Femur (tissue), 1 donor: ENCODE measurements around the gene EGFLAM.

Experiments used
- DNase-seq: peaks from one replicate; pipeline ENCODE4 v3.0.0-alpha.2; 2017

Gene EGFLAM

DNA sequence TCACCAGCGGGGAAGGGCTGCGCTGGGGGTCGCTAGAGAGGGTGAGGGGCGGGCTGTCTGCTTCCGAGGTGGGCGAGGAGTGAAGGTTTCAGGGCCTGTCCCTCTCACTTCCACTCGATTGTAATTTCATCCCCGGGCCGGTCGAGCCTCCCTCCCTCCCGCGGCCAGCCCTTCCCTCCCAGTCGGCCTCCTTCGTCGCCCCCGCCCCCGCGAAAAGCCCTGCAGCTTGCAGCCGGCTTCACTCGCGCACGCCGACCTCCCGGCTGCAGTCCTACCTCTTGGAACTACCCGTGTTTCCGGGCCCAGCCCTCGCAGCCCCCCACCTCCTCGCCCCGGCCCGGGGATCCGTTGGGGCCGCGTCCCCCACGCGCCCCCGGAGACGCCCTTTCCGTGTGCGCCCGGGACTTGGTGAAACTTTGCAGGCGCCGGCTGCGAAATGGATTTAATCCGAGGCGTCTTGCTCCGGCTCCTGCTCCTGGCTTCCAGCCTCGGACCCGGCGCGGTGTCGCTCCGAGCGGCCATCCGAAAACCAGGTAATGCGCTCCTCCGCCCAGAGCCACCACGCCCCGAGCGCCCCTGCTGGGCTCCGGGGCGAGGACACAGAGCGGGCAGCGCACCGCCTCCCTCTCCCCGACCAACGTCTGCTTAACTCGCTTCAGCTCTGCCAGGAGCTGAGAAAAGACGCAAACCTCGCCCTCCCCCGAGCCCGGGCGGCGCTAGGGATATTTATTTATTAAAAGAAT, at the start of gene EGFLAM:
TSS of gene EGFLAM (plus strand) at position 241 of the 743 bp plus-strand sequence. CDS start at position 437, 196 bp downstream.
- DNase-seq = peak; percentile 53

DNA sequence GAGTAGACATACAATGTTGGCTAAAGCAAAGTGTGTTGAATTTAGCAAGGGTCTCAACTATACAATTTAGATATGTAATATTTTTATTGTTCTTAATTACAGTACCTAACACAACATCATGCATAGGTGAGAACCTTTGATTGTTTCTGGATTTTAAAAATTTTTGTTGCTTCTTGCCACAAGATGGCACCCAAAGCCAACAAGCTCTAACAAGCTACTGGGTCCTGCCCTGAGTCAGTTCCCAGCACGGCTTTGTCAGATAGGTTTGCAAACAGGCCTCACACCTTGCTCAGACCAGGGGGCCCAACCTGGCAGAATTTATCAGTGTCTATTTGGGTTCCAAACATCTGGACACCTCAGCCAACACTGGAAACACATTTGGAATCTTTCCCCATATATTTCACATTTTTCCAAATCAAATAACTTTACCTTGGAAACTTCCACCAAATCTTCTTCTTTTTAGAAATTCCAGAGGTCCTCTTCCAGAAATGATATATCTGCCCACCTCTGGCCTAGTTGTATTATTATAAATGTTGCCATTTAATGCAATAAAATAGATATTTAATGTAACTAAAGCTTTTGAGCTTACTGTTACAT, 49.5 kb upstream of the EGFLAM start:
- no peak for DNase-seq

DNA sequence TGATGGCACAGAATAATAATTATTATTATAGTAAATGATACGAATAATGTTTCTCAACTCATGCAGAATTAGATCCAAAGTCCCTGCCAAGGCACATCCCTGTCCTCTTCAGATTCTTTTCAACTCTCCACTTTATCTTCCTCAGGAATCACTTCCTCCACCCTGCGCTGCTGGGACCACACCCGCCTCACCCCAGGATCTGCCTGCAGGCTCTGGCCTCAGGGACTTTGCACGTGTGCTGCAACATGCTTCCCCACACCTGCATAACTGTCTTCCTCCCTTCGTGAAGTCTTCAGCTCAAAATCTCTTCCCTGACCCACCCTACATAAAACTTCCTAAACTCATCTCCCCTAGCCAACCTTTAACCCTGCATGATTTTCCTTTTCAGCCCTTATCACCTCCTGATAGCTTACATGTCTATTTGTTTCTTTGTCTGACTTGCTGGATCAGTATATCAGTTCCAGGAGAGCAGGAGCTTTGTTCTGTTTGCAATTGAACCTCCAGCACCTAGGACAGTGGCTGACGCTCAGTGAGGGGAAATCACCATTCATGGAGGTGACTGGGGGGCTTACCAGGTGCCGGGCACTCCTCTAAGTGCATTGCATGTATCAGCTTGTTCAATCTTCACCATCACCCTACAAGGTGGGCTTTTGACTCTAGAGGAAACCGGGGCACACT, 47.5 kb upstream of the EGFLAM start:
- DNase-seq = no peak

DNA sequence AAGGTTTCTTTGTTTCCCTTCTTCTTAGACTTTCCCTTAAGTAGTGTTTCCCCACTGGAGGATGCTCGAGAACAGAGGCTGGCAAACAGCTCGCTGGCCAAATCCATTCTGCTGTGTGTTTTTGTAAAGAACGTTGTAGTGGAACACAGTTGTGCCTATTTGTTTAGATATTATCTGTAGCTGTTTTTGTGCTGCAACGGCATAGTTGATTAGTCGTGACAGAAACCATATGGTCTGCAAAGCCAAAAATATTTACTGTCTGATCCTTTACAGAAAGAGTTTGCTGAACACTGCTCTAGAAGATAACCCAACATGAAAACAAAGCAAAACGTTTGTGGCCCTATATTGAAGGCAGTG, 47.0 kb upstream of the EGFLAM start:
- no peak for DNase-seq

DNA sequence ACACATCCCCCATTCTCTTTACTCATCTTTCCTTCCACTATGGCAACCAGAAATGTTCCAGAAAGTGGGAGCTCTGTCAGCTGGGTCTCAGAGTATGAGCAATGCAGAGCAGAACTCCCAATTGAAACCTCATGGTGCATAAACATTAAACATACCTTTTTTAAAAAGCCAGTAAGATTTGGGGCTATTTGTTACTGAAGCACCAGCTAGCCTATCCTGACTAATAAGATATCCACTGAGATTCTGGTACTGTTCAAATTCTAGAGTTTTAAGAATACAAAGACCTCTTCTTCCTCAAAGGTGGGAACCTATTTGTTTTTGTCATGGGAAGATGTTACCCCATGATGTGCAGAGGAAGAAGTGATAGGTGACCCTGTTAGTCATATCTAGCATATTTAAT, 46.1 kb upstream of the EGFLAM start:
- DNase-seq = no peak

DNA sequence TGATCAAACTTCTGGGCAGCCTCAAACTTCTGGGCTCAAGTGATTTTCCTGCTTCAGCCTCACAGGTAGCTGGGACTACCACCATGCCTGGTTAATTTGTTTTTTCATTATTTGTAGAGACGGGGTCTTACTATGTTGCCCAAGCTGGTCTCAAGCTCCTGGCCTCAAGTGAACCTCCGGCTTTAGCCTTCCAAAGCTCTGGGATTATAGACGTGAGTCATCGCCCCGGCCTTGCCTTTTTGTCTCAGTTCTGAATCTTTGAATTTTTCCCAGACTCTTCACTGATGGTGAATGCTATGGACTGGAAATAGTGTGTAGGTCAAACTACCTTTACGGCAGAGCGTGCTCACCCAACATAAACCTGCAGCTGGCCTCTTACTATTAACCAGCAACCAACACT, 32.3 kb upstream of the EGFLAM start:
- DNase-seq = no peak

DNA sequence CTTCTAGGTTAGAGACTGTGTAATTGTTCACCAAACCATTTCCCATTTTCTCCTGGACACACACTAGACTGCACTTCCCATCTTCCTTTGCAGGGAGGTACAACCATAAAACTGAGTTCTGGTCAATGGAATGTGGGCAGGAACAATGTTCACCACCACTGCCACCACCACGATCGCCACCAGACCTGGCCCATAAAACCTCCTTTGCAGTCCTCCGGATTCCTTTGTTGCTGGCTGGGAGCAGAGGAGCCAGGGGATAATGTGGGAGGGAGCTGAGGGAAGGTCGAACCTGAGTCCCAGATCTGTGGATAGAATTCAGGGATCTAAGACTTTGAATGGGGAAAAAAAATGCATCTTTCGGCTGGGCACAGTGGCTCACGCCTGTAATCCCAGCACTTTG, 29.4 kb upstream of the EGFLAM start:
- no peak for DNase-seq

DNA sequence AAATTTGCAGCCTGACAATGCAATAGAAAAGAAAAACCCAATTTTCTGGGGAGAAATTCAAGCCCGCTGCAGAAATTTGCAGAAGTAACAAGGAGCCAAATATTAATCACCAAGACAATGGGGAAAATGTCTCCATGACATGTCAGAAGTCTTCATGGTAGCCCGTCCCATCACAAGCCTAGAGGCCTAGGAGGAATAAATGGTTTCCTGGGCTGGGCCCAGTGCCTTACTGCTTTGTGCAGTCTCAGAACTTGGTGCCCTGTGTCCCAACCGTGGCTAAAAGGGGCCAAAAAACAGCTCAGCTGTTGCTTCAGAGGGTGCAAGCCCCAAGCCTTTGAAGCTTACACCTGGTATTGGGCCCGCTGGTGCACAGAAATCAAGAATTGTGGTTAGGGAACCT, 23.6 kb upstream of the EGFLAM start:
- no peak for DNase-seq

DNA sequence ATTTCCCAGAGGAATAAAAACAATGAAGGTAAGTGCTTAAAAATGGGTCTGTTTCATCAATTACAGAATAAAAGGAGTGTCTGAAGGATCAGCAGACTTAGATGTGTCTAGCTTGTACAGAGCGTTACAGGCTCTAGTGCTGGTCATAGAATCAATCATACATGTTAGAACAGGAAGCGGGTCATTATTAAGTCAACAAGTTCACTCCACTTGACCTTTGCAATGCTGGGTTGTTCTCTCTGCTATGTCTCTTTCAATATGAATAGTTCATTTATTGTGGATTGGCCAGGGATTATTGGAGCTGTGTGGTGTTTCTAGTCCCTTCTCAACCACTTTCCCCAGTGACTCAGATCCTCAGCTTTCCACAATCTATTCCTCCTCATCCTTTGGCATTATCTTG, 20.7 kb upstream of the EGFLAM start:
- no peak for DNase-seq

DNA sequence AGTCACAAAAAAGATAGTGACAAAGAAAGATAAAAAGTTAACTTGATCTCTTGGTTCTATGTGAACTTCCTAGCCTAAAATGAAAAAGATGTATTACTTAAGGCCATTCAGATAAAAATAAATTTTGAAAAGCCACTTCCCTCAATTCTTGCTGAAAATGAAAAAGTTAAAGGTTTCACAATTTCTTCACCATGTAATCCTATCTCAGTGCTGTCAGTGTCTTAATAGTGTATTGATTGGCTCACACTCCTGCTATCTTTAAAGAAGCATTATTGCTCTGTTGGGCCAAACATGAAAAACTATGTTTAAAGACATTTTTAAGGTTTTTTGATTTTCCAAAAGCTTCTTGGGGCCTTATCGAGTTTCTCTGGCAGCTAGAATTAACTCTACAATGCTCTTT, 18.1 kb upstream of the EGFLAM start:
- no peak for DNase-seq

DNA sequence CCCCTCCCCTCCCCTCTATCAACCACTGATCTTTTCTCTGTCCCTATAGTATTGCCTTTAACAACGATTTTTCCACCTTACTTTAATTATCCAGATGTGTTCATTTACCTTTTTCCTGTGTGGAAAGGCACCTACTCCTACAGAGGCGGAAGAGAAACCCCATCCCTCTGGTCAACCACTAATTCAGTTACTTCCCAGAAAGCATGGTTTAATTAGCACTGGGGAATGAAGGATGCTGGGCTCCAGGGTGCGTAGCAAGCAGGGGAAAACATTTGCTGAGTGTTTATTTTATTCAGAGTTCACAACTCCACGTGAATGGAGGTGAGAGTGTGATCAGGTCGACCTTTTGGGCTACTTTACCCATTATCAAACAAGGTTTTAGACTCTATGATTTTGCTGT, 16.7 kb upstream of the EGFLAM start:
- DNase-seq = no peak

DNA sequence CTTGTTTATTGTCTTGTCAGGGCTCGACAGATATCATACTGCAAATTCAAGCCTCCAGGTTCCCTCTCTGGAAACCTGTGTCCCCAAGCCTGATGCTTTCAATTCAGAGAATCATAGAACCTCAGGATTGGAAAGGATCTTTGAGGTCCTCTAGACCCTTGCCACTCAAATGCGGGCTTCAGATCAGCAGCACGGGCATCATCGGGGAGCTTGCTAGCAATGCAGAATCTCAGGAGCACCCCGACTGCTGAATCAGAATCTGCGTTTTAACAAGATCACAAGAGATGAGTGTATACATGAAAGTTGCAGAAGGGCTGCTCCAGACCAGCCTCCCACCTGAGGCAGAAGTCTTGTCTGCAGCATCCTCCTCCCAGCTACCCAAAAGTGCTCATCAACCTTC, 13.1 kb upstream of the EGFLAM start:
- no peak for DNase-seq

DNA sequence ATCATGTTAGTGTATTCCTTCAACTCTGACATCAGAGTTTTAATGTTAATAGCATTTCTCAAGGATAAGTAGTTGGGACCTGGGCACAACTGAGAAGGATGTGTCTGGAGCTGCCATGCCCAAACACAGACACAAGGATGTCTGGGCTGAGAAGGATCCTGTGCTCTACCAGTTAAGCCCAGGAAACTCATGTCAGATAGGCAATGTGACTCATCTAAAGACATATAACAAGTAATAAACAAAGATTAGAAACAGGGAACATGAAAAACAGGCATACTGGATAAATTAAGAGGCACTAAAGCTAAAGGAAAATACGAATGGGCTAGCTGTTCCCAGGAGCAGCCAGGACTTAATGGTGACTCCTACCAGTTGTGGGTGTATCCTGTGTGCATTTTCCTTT, 9.1 kb upstream of the EGFLAM start:
- no peak for DNase-seq

DNA sequence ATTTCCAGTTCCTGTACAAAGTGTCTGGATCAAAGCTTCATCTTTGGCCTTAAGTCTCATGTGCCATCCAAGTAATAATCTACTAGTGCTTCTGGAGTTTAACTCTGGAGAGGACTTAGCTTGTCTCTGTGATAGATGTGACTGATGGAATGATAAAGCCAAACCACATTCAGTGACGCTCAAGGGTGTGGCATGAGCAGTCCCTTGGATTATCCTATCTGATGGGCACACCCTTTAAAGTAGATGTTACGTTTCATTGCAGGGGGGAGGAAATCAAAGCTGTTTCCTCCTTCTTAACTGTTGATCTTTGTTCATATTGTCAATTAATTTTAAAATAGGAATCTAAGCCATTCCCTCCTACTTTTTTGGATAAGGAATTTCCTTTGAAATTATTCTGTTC, 8.5 kb upstream of the EGFLAM start:
- DNase-seq = no peak

DNA sequence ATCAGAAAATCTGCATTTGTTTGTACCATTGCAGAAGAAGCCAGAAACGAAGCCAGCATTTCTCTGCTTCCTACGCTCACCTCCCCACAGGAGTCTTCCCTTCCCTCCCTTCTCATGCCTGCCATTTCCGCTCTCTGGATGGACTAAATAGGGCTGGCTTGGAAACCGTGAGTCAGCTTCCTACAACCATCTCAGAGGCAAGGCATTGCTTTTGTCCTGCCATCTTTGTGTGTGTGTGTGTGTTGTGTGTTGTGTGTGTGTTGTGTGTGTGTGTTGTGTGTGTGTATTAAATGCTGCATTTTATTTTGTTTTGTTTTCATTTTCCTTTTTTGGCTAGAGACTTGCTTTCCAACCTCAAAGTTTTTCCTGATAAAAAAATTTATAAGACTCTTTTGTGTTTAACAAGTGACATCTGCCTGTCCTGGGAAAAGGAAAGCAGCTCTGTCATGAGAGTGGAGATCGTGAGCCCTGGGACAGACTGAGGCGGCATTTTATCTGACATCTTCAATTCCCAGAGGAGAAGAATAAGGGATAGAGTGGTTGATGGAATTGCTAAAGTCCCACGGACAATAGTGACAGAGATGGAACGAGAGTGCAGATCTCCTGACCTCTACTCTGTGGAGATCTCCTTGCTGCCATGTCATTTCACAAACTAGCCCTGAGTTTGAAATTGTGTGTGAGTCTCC, 7.5 kb upstream of the EGFLAM start:
- DNase-seq = no peak

DNA sequence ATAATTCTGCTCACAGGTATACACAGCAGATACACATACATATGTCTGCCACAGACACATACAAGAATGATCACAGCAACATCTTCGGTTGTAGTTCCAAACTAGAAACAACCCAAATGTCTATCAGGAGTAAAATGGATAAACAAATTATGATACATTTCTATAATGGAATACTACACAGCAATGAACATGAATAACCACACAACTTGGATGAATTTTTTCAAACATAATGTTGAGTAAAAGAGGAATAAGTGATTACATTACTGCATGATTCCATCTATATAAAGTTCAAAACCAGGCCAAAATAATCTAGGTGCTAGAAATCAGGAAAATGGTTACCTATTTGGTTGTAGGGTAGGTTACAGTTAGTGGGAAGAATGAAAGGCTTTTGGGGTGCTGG, 4.6 kb upstream of the EGFLAM start:
- DNase-seq = no peak

DNA sequence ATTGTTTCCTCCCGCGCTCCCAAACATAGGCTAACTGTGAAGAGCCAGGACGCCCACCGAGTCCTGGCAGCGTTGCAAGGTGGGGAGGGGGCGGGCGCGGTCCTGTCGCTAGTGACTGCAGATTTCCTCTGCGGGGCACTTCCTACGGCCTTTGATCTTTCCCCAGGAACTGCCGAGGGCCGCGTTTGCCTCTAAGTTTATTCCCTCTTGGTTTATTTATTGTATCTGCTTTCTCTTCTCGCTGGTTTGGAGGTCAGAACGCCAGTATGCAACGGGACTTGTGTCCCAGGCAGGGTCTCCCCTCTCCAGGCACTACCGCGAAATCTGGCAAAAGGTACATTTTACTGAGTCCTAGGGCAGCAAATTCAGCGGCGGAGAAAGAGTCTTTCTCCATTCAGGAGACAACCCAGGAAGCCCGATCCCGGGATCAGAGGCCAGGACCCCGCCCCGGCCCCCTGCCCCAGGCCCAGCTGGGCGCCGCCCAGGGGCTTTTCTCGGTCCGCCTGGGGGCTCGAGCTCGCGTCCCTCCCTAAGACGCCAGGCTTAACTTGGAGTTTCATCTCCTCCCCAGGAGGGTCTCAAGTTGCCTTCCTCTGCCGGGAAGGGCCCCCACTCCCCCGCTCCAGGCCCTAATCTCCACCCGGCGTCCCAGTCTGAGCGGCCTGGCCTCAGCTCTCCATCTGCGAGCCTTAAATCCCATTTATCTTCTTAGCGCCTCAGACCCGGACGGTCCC, 884 bp upstream of the EGFLAM start:
- DNase-seq = peak; percentile 22

DNA sequence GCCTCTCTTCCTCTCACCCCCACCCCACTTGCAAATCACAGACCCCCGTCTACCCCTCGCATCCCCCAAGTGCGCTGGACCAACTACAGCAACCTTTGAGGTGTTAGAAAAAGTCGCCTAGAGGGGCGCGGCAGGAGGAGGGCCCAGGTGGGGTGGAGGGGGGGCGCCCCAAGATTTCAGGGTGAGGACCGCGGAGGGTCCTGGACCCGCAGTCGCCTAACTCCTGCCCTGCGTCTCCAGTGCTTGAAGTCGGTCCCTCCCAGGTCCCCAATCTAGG, 379 bp upstream of the EGFLAM start:
- no peak for DNase-seq

DNA sequence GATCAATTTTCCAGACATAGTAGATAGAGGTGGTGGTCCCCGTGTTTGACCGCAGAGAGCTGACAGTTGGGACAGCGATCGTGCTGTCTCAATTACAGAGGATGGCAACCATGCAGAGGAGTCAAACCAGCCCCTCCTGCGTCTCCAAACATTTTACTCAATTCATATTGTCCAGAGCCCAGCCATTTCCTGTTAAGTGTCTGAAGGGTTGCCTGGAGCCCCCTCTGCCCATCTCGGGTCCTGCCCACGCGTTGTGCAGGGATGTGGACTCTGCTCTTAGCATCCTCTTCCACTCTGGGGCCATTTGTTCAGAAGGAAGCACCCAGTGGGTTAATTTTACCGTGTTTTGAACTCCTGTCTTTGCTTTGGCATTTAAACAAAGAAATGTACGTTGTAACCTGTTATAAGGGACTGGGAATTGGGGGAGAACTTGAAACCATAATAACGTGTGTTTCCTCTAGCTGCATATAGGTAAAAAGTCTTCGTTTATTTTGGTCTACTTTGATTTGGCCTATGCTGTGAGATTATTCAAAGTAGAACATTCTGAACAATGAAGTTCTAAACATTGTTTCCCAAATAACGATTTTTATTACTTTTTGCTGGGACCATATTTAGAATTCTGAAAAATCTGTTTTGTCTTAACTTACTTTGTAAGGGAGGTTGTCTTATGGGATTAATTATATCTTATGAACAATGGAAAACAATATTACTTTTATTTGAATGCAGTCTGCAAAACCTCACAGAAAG, 876 bp downstream of the EGFLAM start:
- no peak for DNase-seq

DNA sequence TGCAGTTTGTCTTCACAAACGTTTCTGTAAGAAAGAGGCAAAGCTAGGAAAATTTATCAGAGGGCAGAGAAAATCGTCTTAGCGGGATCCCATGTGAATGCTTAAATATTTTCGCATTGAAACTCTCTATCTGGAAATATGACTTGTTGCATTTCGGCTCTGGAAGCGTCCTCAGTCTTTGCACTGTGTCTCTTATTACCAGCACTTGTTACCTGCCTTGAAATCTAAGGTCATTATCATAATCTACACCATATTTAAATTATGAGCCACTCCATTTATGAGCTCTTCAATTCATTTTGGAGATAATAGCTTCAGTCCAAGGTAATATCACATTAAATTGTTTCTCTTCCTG, 1.4 kb downstream of the EGFLAM start:
- DNase-seq = no peak

DNA sequence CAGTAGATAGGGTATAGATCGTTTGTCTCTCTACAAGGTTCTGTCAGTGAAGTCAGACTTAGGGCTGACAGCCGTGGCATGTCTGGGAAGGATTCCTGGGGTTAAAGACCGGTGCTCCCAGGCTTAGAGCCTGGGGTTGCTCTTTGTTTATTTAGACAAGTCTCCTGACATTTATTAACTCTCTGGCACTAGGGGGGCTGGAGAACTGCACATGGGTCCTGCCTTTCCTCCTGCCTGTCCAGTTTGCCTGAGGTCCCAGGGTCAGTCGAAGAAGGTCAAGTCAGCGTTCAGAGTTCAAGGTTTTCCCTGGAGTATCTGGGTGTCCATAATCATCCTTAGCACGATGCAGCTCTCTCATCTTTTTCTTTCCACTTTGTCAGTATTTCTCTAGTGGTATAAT, 5.6 kb downstream of the EGFLAM start:
- DNase-seq = no peak

DNA sequence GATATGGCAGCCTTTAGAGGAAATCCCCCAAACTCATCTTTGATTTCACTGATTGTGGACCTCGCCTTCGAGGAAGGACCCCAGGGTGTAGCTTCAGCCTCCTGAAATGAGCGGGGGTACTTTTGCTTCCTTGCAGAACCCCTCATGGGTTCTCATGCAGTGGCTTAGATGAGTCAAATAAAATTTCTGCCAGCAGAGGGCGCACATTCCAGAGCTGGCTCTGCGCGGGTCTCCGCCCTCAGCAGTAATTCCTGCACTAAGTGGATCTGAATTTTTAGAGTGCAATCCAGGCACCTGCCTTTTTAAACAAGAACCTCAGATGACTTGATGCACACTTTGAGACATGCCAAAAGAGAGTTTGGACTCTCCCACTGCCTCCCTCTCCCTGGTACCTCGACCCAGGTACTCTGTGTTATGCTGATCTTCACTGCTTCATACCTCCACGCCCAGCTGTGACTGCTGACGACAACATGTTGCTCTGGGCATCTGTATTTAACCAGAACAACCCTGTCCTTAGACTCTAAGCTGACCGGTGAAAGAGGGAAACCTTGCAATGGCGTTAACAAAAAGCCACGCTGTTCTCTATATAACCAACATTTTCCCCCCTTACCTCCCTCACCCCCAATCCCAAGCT, 7.3 kb downstream of the EGFLAM start:
- DNase-seq = peak; percentile 70
